Upper lobe of right lung (tissue), 1 donor: ENCODE measurements around the gene GPR156. TPM values are rescaled to one million over a fixed set of nuclear protein-coding genes. Genes with fewer than 3 reads are reported as not detected.

Experiments used
- ATAC-seq: fragments of 200-7000 bp; cut with Tn5 transposase; one replicate; pipeline ENCODE4 v1.9.1; 2020; ENCODE audit warnings: mild to moderate bottlenecking, moderate library complexity
- DNase-seq: peaks from one replicate; pipeline ENCODE4 v3.0.0-alpha.2; 2020
- H3K27ac ChIP-seq: fragments of 200-600 bp; one replicate; pipeline ENCODE4 v1.8.0; 2022
- H3K27me3 ChIP-seq: fragments of 200-600 bp; one replicate; pipeline ENCODE4 v1.8.0; 2022; ENCODE audit warnings: mild to moderate bottlenecking
- H3K36me3 ChIP-seq: fragments of 200-600 bp; one replicate; pipeline ENCODE4 v1.8.0; 2022
- H3K4me1 ChIP-seq: fragments of 200-600 bp; one replicate; pipeline ENCODE4 v1.8.0; 2022
- H3K4me3 ChIP-seq: fragments of 200-600 bp; one replicate; pipeline ENCODE4 v1.8.0; 2022; ENCODE audit warnings: mild to moderate bottlenecking
- H3K9me3 ChIP-seq: fragments of 200-600 bp; one replicate; pipeline ENCODE4 v1.8.0; 2022
- intact Hi-C: fragments of 100-400 bp; cut with DNase I; formaldehyde crosslinking; loops from one replicate; pipeline ENCODE4 v1.11.0; 2022
- total RNA-seq: library from RNA; stranded (reverse); fragmentation: NEBNext Ultra II Directional; extraction: Animal tissue kit (Norgen Biotek cat#: 25700); gene quantifications from one replicate; pipeline ENCODE4 v1.2.1, GENCODE V29; 2021
- TF ChIP-seq, protein P1 (sequence below): fragments of 200-600 bp; IDR thresholded peaks from one replicate; pipeline ENCODE4 v1.8.0; 2022; ENCODE audit warnings: antibody characterized with exemption
- donor health status: DM: no; HTN: yes; CAD: no; lungs with severe emphysema.

GPR156 gene
- total RNA-seq, 1 donor from 2014 or later: 0.09 TPM

- H3K27me3 ChIP-seq: no peaks in the 10 kb centered on the region
- no peaks in the 10 kb centered on the region for H3K36me3 ChIP-seq
- DNase-seq: no peak
- no peak for ATAC-seq
- peaks cover 13% of the 10 kb centered on the region for H3K4me1 ChIP-seq
- TF ChIP-seq, protein P1, sequence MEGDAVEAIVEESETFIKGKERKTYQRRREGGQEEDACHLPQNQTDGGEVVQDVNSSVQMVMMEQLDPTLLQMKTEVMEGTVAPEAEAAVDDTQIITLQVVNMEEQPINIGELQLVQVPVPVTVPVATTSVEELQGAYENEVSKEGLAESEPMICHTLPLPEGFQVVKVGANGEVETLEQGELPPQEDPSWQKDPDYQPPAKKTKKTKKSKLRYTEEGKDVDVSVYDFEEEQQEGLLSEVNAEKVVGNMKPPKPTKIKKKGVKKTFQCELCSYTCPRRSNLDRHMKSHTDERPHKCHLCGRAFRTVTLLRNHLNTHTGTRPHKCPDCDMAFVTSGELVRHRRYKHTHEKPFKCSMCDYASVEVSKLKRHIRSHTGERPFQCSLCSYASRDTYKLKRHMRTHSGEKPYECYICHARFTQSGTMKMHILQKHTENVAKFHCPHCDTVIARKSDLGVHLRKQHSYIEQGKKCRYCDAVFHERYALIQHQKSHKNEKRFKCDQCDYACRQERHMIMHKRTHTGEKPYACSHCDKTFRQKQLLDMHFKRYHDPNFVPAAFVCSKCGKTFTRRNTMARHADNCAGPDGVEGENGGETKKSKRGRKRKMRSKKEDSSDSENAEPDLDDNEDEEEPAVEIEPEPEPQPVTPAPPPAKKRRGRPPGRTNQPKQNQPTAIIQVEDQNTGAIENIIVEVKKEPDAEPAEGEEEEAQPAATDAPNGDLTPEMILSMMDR: no peak
- no peak overlapping the region for H3K4me3 ChIP-seq
- H3K27ac ChIP-seq: no peak overlapping the region
- H3K9me3 ChIP-seq: no peaks in the 10 kb centered on the region
- intact Hi-C loops: loop anchor here (10.0 kb wide), 1 partner anchor 286 kb away; no protein-coding TSS in a partner anchor
Observed at GRCh38 chr3:120180731-120181412, 104.2 kb downstream of the GPR156 start.

GRCh38 chr3:120177707-120178306 lies 107.2 kb downstream of the GPR156 start:
- Histone ChIP-seq H3K4me1 (peaks cover 20% of the 10 kb centered on the region), H3K4me3 (no peak overlapping the region), H3K9me3 (no peaks in the 10 kb centered on the region), H3K27me3 (no peaks in the 10 kb centered on the region), H3K36me3 (no peaks in the 10 kb centered on the region), H3K27ac (peak overlapping the region; percentile 60)
- ATAC-seq: peak; percentile 72
- TF ChIP-seq, protein P1: no peak
- intact Hi-C loops: no loop called here
- no peak for DNase-seq

DNA sequence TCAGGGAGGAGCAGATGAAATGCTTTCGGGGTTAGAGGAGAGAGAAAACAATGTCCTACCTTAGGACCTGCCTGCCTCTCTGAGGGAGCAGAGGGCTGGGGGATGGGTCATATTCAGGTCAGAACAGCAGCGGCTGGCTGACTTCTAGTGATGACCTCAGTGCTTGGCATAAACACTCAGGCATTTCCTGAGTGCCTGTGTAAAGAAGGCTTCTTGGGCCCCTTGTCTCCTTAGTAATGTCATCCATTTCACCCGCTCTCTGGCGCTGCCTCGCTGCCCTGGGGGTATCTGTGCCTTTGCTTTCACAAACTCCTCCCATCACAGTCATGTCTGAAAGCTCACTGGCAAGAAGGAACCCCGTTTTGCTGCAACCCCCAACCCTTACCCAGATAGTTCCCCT lies 107.9 kb downstream of the GPR156 start:
- DNase-seq (no peak), ATAC-seq (peak; percentile 89)
- Histone ChIP-seq H3K9me3 (no peaks in the 10 kb centered on the region), H3K36me3 (no peaks in the 10 kb centered on the region), H3K27me3 (no peaks in the 10 kb centered on the region), H3K27ac (peak overlapping the region; percentile 60), H3K4me1 (peaks cover 20% of the 10 kb centered on the region), H3K4me3 (no peak overlapping the region)
- TF ChIP-seq, protein P1: no peak
- intact Hi-C loops: no loop called here

DNA sequence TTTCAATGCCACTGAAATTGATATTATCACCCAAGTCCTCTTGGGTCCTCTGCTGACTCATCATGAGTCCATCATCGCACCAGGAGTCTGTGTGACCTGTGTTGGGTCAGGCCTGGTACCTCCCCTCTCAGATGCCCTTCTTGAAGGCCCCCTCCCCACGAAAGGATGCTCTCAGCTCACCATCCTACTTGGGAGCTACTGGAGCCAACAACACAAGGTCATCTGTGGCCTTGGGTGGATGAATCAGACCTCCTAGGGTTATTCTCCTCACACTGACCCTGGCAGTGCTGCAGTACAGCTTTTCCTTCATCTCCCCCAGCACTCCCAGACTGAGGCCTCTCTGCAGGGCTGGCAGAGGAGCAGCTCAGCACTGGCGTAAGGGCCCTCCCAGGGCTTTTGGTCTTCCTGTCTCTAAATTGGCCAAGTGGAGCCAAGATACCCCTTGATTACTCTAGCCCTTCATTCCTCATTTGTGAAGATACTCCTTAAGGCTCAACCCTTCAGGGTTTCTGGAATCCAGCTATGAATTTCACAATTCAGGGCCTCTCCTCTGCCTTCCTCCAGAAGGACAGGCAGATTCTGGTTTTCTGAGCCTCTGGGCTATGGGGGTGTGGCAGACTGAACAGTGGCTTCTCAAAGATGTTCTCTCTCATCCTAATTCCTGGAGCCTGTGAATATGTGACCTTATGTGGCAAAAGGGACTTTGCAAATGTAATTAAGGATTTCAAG lies 110.0 kb downstream of the GPR156 start:
- DNase-seq (no peak), ATAC-seq (no peak)
- Histone ChIP-seq H3K4me3 (no peak overlapping the region), H3K9me3 (no peaks in the 10 kb centered on the region), H3K27me3 (no peaks in the 10 kb centered on the region), H3K4me1 (peaks cover 20% of the 10 kb centered on the region), H3K27ac (no peak overlapping the region), H3K36me3 (no peaks in the 10 kb centered on the region)
- intact Hi-C loops: no loop called here
- TF ChIP-seq, protein P1: no peak

DNA sequence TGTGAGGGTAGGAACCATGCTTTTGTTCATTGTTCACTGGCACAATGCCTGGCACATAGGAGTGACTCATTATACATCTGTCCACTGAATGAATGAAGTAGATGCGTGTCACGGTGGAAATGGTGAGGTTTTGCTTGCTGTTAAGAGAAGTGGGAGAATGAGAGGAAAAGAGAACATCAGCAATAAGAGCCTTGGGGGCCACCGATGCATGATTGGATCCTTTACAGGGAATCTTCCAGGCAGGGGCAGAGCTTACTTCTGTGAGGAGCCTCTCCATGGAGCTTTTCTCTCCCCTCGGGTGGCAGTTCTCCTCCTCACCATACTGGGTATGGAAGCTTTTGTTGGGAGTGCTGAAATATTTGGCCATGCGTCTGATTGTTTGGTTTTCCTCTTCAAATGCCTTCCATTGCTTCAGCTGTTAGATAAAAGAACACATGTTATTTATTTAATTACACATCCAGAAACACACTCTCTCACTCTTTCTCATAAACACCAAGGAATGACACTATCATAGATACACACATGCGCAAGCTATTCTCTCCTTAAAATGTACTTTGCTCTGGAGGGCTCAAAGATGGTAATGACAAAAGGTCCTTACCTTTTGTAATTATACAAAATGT lies 111.9 kb downstream of the GPR156 start:
- peaks cover 20% of the 10 kb centered on the region for H3K4me1 ChIP-seq
- H3K27me3 ChIP-seq: no peaks in the 10 kb centered on the region
- no peak overlapping the region for H3K4me3 ChIP-seq
- TF ChIP-seq, protein P1: no peak
- no peaks in the 10 kb centered on the region for H3K36me3 ChIP-seq
- DNase-seq (no peak), ATAC-seq (peak; percentile 11)
- intact Hi-C loops: no loop called here
- no peaks in the 10 kb centered on the region for H3K9me3 ChIP-seq
- H3K27ac ChIP-seq: no peak overlapping the region
